SK-N-SH treated with all-trans-retinoic acid at 6 μM for 48 hours (cell line): ENCODE measurements around the gene MGMT.

Experiments
- ARNTL ChIP-seq: fragments of 450-650 bp; formaldehyde crosslinking; IDR thresholded peaks from 2 replicates; pipeline ENCODE4 v1.5.0; 2020; ENCODE audit warnings: low read depth, mild to moderate bottlenecking, moderate library complexity, borderline replicate concordance
- CSDC2 ChIP-seq: fragments of 250-450 bp; sonication (Bioruptor Pico); IDR thresholded peaks from 2 replicates; pipeline ENCODE4 v1.5.0; 2020; ENCODE audit warnings: mild to moderate bottlenecking, moderate library complexity
- ESRRG ChIP-seq: fragments of 250-450 bp; sonication (Bioruptor Pico); IDR thresholded peaks from 2 replicates; pipeline ENCODE4 v1.6.1; 2021; ENCODE audit warnings: mild to moderate bottlenecking
- RARB ChIP-seq: fragments of 250-450 bp; sonication (Bioruptor Pico); IDR thresholded peaks from 2 replicates; pipeline ENCODE4 v1.8.0; 2021; ENCODE audit warnings: mild to moderate bottlenecking, moderate library complexity
- SNAI2 ChIP-seq: fragments of 250-450 bp; sonication (Bioruptor Pico); IDR thresholded peaks from 2 replicates; pipeline ENCODE4 v1.5.0; 2020; ENCODE audit warnings: mild to moderate bottlenecking, moderate library complexity
- ZFP3 ChIP-seq: fragments of 250-450 bp; sonication (Bioruptor Pico); IDR thresholded peaks from 2 replicates; pipeline ENCODE4 v1.5.0; 2020; ENCODE audit warnings: mild to moderate bottlenecking, moderate library complexity
- ZFP30 ChIP-seq: fragments of 450-650 bp; formaldehyde crosslinking; IDR thresholded peaks from 2 replicates; pipeline ENCODE4 v1.5.0; 2022; ENCODE audit warnings: mild to moderate bottlenecking, moderate library complexity
- ZNF70 ChIP-seq: fragments of 450-650 bp; formaldehyde crosslinking; IDR thresholded peaks from 2 replicates; pipeline ENCODE4 v1.5.0; 2020; ENCODE audit warnings: mild to moderate bottlenecking, moderate library complexity
- ZNF8 ChIP-seq: fragments of 450-650 bp; formaldehyde crosslinking; IDR thresholded peaks from 2 replicates; pipeline ENCODE4 v1.5.0; 2020; ENCODE audit warnings: mild to moderate bottlenecking, moderate library complexity
- TF ChIP-seq, protein P1 (sequence below): fragments of 250-450 bp; sonication (Bioruptor Pico); IDR thresholded peaks from 2 replicates; pipeline ENCODE4 v1.5.0; 2020; ENCODE audit warnings: mild to moderate bottlenecking, moderate library complexity
- TF ChIP-seq, protein P2 (sequence below): fragments of 250-450 bp; sonication (Bioruptor Pico); IDR thresholded peaks from 2 replicates; pipeline ENCODE4 v1.5.1; 2020; ENCODE audit warnings: low read depth, mild to moderate bottlenecking, moderate library complexity
- TF ChIP-seq, protein P3 (sequence below): fragments of 250-450 bp; sonication (Bioruptor Pico); IDR thresholded peaks from 2 replicates; pipeline ENCODE4 v1.5.1; 2021; ENCODE audit warnings: mild to moderate bottlenecking, moderate library complexity
- TF ChIP-seq, protein P4 (sequence below): fragments of 250-450 bp; sonication (Bioruptor Pico); IDR thresholded peaks from 2 replicates; pipeline ENCODE4 v1.8.0; 2020; ENCODE audit warnings: mild to moderate bottlenecking, moderate library complexity, borderline replicate concordance
- TF ChIP-seq, protein P5 (sequence below): fragments of 250-450 bp; sonication (Bioruptor Pico); IDR thresholded peaks from 2 replicates; pipeline ENCODE4 v1.8.0; 2021; ENCODE audit warnings: low read depth, mild to moderate bottlenecking, moderate library complexity, borderline replicate concordance

DNA sequence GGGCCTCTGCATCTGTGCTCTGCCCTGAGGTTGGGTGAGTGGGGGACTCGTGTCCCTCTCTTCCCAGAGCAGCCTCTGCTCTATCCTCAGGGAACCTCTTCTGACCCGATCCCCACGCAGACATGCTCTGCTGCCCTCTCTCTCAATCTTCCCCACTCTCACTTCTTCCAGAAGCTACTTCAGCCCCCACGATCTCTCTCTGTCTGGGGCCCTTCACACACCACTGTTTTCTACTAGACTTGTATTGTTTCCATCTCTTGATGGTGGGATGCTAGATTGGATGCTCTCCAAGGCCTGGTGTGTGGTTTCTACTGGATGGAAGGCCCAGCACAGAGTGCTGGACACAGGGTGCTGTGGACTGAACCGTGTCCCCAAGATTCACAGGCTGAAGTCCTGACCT, 10.0 kb downstream of the MGMT start:
- TF ChIP-seq, protein P1, sequence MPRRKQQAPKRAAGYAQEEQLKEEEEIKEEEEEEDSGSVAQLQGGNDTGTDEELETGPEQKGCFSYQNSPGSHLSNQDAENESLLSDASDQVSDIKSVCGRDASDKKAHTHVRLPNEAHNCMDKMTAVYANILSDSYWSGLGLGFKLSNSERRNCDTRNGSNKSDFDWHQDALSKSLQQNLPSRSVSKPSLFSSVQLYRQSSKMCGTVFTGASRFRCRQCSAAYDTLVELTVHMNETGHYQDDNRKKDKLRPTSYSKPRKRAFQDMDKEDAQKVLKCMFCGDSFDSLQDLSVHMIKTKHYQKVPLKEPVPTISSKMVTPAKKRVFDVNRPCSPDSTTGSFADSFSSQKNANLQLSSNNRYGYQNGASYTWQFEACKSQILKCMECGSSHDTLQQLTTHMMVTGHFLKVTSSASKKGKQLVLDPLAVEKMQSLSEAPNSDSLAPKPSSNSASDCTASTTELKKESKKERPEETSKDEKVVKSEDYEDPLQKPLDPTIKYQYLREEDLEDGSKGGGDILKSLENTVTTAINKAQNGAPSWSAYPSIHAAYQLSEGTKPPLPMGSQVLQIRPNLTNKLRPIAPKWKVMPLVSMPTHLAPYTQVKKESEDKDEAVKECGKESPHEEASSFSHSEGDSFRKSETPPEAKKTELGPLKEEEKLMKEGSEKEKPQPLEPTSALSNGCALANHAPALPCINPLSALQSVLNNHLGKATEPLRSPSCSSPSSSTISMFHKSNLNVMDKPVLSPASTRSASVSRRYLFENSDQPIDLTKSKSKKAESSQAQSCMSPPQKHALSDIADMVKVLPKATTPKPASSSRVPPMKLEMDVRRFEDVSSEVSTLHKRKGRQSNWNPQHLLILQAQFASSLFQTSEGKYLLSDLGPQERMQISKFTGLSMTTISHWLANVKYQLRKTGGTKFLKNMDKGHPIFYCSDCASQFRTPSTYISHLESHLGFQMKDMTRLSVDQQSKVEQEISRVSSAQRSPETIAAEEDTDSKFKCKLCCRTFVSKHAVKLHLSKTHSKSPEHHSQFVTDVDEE: no peak
- TF ChIP-seq, protein P2, sequence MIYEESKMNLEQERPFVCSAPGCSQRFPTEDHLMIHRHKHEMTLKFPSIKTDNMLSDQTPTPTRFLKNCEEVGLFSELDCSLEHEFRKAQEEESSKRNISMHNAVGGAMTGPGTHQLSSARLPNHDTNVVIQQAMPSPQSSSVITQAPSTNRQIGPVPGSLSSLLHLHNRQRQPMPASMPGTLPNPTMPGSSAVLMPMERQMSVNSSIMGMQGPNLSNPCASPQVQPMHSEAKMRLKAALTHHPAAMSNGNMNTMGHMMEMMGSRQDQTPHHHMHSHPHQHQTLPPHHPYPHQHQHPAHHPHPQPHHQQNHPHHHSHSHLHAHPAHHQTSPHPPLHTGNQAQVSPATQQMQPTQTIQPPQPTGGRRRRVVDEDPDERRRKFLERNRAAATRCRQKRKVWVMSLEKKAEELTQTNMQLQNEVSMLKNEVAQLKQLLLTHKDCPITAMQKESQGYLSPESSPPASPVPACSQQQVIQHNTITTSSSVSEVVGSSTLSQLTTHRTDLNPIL: no peak
- TF ChIP-seq, protein P3, sequence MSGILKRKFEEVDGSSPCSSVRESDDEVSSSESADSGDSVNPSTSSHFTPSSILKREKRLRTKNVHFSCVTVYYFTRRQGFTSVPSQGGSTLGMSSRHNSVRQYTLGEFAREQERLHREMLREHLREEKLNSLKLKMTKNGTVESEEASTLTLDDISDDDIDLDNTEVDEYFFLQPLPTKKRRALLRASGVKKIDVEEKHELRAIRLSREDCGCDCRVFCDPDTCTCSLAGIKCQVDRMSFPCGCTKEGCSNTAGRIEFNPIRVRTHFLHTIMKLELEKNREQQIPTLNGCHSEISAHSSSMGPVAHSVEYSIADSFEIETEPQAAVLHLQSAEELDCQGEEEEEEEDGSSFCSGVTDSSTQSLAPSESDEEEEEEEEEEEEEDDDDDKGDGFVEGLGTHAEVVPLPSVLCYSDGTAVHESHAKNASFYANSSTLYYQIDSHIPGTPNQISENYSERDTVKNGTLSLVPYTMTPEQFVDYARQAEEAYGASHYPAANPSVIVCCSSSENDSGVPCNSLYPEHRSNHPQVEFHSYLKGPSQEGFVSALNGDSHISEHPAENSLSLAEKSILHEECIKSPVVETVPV: no peak
- TF ChIP-seq, protein P4, sequence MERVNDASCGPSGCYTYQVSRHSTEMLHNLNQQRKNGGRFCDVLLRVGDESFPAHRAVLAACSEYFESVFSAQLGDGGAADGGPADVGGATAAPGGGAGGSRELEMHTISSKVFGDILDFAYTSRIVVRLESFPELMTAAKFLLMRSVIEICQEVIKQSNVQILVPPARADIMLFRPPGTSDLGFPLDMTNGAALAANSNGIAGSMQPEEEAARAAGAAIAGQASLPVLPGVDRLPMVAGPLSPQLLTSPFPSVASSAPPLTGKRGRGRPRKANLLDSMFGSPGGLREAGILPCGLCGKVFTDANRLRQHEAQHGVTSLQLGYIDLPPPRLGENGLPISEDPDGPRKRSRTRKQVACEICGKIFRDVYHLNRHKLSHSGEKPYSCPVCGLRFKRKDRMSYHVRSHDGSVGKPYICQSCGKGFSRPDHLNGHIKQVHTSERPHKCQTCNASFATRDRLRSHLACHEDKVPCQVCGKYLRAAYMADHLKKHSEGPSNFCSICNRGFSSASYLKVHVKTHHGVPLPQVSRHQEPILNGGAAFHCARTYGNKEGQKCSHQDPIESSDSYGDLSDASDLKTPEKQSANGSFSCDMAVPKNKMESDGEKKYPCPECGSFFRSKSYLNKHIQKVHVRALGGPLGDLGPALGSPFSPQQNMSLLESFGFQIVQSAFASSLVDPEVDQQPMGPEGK (CRISPR knock-in tag): no peak
- TF ChIP-seq ESRRG (no peak), ZFP3 (CRISPR knock-in tag) (no peak), ZNF8 (CRISPR knock-in tag) (no peak), RARB (CRISPR knock-in tag) (no peak), ZFP30 (no peak), CSDC2 (CRISPR knock-in tag) (no peak), ARNTL (no peak), SNAI2 (CRISPR knock-in tag) (no peak), ZNF70 (CRISPR knock-in tag) (no peak)
- TF ChIP-seq, protein P5, sequence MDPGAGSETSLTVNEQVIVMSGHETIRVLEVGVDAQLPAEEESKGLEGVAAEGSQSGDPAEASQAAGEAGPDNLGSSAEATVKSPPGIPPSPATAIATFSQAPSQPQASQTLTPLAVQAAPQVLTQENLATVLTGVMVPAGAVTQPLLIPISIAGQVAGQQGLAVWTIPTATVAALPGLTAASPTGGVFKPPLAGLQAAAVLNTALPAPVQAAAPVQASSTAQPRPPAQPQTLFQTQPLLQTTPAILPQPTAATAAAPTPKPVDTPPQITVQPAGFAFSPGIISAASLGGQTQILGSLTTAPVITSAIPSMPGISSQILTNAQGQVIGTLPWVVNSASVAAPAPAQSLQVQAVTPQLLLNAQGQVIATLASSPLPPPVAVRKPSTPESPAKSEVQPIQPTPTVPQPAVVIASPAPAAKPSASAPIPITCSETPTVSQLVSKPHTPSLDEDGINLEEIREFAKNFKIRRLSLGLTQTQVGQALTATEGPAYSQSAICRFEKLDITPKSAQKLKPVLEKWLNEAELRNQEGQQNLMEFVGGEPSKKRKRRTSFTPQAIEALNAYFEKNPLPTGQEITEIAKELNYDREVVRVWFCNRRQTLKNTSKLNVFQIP: no peak
